SK-N-MC (cell line): ENCODE results near the gene KCTD17.

Experiments
- FOXP2 ChIP-seq: optimal IDR thresholded peaks from 2 replicates; pipeline ENCODE3; 2011; ENCODE audit warnings: mild to moderate bottlenecking, moderate library complexity; ENCODE audit not compliant: insufficient read depth; ENCODE audit errors: extremely low read length, control extremely low read depth
- POLR2AphosphoS5 ChIP-seq: IDR thresholded peaks from 2 replicates; pipeline ENCODE4 v1.6.1; 2012; ENCODE audit warnings: mild to moderate bottlenecking, low read depth, low read length, borderline replicate concordance

GRCh38 chr22:37103656-37104452 is 52.3 kb downstream of the KCTD17 start:
- TF ChIP-seq POLR2AphosphoS5 (no peak), FOXP2 (no peak)
